Kidney (tissue), 14 donors: ENCODE results near the gene DPP10. TPM values are rescaled to one million over a fixed set of nuclear protein-coding genes. Genes with fewer than 3 reads are reported as not detected.

Experiments used
- DNase-seq, 5 donors: peaks; one replicate each; pipeline ENCODE4 v3.0.0-alpha.2; 2013 to 2020
- FAIRE-seq: peaks from 2 replicates; lab custom pipeline; 2012; peaks lifted over from hg19 to GRCh38; lab: Jason Lieb, UNC
- H3K27ac ChIP-seq, 2 donors: one replicate each; pipeline ENCODE4 v1.7.0; 2013; ENCODE audit warnings: low read depth in 2 of 2, low read length in 2 of 2, inconsistent platforms in 1 of 2
- H3K27me3 ChIP-seq: one replicate; pipeline ENCODE4 v1.7.1; 2013; ENCODE audit warnings: low read length, inconsistent platforms; ENCODE audit not compliant: control insufficient read depth, insufficient read depth
- H3K36me3 ChIP-seq, 3 donors: one replicate each; pipeline versions ENCODE4 v1.7.0 to v1.7.1; 2013; ENCODE audit warnings: low read length in 3 of 3, control low read depth in 1 of 3, inconsistent platforms in 1 of 3; ENCODE audit not compliant: insufficient read depth in 3 of 3, control insufficient read depth in 2 of 3
- H3K4me1 ChIP-seq, 3 donors: one replicate each; pipeline versions ENCODE4 v1.7.0 to v1.7.1; 2013; ENCODE audit warnings: low read length in 3 of 3, inconsistent platforms in 1 of 3, low read depth in 1 of 3; ENCODE audit not compliant: control insufficient read depth in 2 of 3, insufficient read depth in 2 of 3
- H3K4me3 ChIP-seq, 3 donors: one replicate each; pipeline versions ENCODE4 v1.7.0 to v1.8.1; 2013; ENCODE audit warnings: low read length in 3 of 3, control low read depth in 1 of 3, inconsistent platforms in 1 of 3
- H3K9ac ChIP-seq, 3 donors: one replicate each; pipeline versions ENCODE4 v1.7.0 to v1.7.1; 2013; ENCODE audit warnings: low read length in 3 of 3, control low read depth in 1 of 3, inconsistent platforms in 1 of 3
- H3K9me3 ChIP-seq, 3 donors: one replicate each; pipeline versions ENCODE4 v1.7.0 to v1.7.1; 2013; ENCODE audit warnings: low read length in 3 of 3, control low read depth in 1 of 3, inconsistent platforms in 1 of 3; ENCODE audit not compliant: control insufficient read depth in 2 of 3, insufficient read depth in 1 of 3
- CTCF ChIP-seq: IDR thresholded peaks from 3 replicates; pipeline ENCODE4 v1.5.1; 2012; ENCODE audit warnings: mild to moderate bottlenecking, moderate library complexity, borderline replicate concordance; ENCODE audit not compliant: insufficient read depth; ENCODE audit errors: extremely low read depth
- intact Hi-C: fragments of 100-400 bp; cut with DNase I; formaldehyde crosslinking; loops from one replicate; pipeline ENCODE4 v1.11.1; 2022
- polyA plus RNA-seq: library from polyadenylated mRNA; stranded (reverse); fragments of 350-450 nt; fragmentation: Illumina TruSeq; extraction: RNeasy Lipid Tissue Mini Kit (QIAGEN cat#74804); gene quantifications from one replicate; pipeline ENCODE4 v1.2.3, GENCODE V29; 2014; ENCODE audit warnings: low read depth, low replicate concordance; ENCODE audit not compliant: insufficient read depth
- total RNA-seq: library from RNA; stranded (reverse); fragmentation: NEBNext Ultra II Directional; extraction: Animal tissue kit (Norgen Biotek cat#: 25700); gene quantifications from one replicate; pipeline ENCODE4 v1.2.1, GENCODE V29; 2021
- donor health status: control.
- donor health status: control.
- donor health status: control.
- donor health status: control.
- donor health status: control.
- donor health status: DM: yes; HTN: yes; CAD: no.
- donor health status: Normal renal cell carcinoma (clear cell type).

DPP10 gene
- total and polyA plus RNA-seq, 2 donors from 2014 or later = 0.67 TPM; not detected in 1

GRCh38 chr2:114550895-114551793, 108.7 kb downstream of the DPP10 start:
- Histone ChIP-seq H3K27ac (no peak overlapping the region), H3K9ac (no peak overlapping the region), H3K27me3 (no peaks in the 10 kb centered on the region), H3K4me1 (peaks cover 0 to 9% (median 2%) of the 10 kb centered on the region in 3 donors), H3K9me3 (no peaks in the 10 kb centered on the region), H3K4me3 (no peak overlapping the region), H3K36me3 (no peaks in the 10 kb centered on the region)
- peak; percentile 76 for TF ChIP-seq CTCF
- FAIRE-seq (peak; percentile 13), DNase-seq (peak in 4 of 5 donors; percentile 50 to 86 (median 66))
- intact Hi-C loops = loop anchor here (10.0 kb wide), 1 partner anchor 556 kb away; no protein-coding TSS in a partner anchor

- intact Hi-C loops = loop anchor here (10.0 kb wide), 1 partner anchor 558 kb away; no protein-coding TSS in a partner anchor
Measured at GRCh38 chr2:114553027-114553426, 110.6 kb downstream of the DPP10 start.

GRCh38 chr2:114569166-114569565, 126.7 kb downstream of the DPP10 start:
- Histone ChIP-seq H3K9ac (no peak overlapping the region), H3K27ac (no peak overlapping the region), H3K9me3 (no peaks in the 10 kb centered on the region), H3K4me3 (no peak overlapping the region), H3K4me1 (no peaks in the 10 kb centered on the region), H3K27me3 (no peaks in the 10 kb centered on the region), H3K36me3 (no peaks in the 10 kb centered on the region)
- FAIRE-seq = no peak
- DNase-seq = no peak
- no peak for TF ChIP-seq CTCF
- intact Hi-C loops = no loop called here

More at GRCh38 chr2:114553027-114553426, 110.6 kb downstream of the DPP10 start:
- Histone ChIP-seq H3K9me3 (no peaks in the 10 kb centered on the region), H3K9ac (no peak overlapping the region), H3K4me1 (no peaks in the 10 kb centered on the region), H3K27ac (no peak overlapping the region), H3K4me3 (no peak overlapping the region), H3K27me3 (no peaks in the 10 kb centered on the region), H3K36me3 (no peaks in the 10 kb centered on the region)
- no peak for FAIRE-seq
- TF ChIP-seq CTCF = no peak
- no peak for DNase-seq
